Spleen (tissue), 11 donors: Measurements from ENCODE around the gene KRT8. TPM values are rescaled to one million over a fixed set of nuclear protein-coding genes. Genes with fewer than 3 reads are reported as not detected.

Experiments
- DNase-seq: peaks from one replicate; pipeline ENCODE4 v3.0.0-alpha.2; 2020
- H3K27ac ChIP-seq, 8 donors: fragments of 200-600 bp; sonication (generic) in 7 of 8; 1 replicate in 4 of 8; 2 replicates in 4 of 8; pipeline versions ENCODE4 v1.5.0 to v1.8.0; 2016 to 2021; ENCODE audit warnings: inconsistent platforms in 4 of 8, mild to moderate bottlenecking in 4 of 8, moderate library complexity in 1 of 8
- H3K27me3 ChIP-seq, 7 donors: fragments of 200-600 bp; sonication (generic) in 6 of 7; replicated peaks in 1 of 7; 1 replicate in 4 of 7; 2 replicates in 3 of 7; pipeline versions ENCODE4 v1.5.0 to v1.8.0; 2016 to 2021; ENCODE audit warnings: inconsistent platforms in 3 of 7, mild to moderate bottlenecking in 1 of 7
- H3K36me3 ChIP-seq, 6 donors: fragments of 200-600 bp; sonication (generic) in 5 of 6; 1 replicate in 4 of 6; 2 replicates in 2 of 6; pipeline versions ENCODE4 v1.5.0 to v1.8.0; 2016 to 2021; ENCODE audit warnings: inconsistent platforms in 2 of 6
- H3K4me1 ChIP-seq, 6 donors: fragments of 200-600 bp; sonication (generic) in 5 of 6; 1 replicate in 3 of 6; 2 replicates in 3 of 6; pipeline versions ENCODE4 v1.5.0 to v1.8.0; 2016 to 2021; ENCODE audit warnings: inconsistent platforms in 3 of 6
- H3K4me3 ChIP-seq, 8 donors: fragments of 200-600 bp; sonication (generic) in 7 of 8; 1 replicate in 4 of 8; 2 replicates in 4 of 8; pipeline versions ENCODE4 v1.5.0 to v1.8.0; 2016 to 2021; ENCODE audit warnings: inconsistent platforms in 4 of 8, mild to moderate bottlenecking in 4 of 8, moderate library complexity in 2 of 8
- H3K9me3 ChIP-seq, 8 donors: fragments of 200-600 bp; sonication (generic) in 7 of 8; 1 replicate in 4 of 8; 2 replicates in 4 of 8; pipeline versions ENCODE4 v1.5.0 to v1.8.0; 2016 to 2021; ENCODE audit warnings: inconsistent platforms in 4 of 8
- CTCF ChIP-seq, 11 experiments: fragments of 200-600 bp in 7 of 11; fragments of 450-650 bp in 4 of 11; sonication (generic) in 4 of 11; IDR thresholded peaks in 8 of 11; conservative IDR thresholded peaks in 3 of 11; 1 replicate in 7 of 11; 2 replicates in 4 of 11; pipeline versions ENCODE4 v1.4.0 to v1.8.0; 2016 to 2021; ENCODE audit warnings: antibody characterized with exemption in 11 of 11, inconsistent platforms in 4 of 11, mild to moderate bottlenecking in 1 of 11
- POLR2A ChIP-seq, 3 donors: fragments of 450-650 bp; IDR thresholded peaks; one replicate each; pipeline ENCODE4 v1.5.1; 2017; ENCODE audit warnings: antibody characterized with exemption in 3 of 3, mild to moderate bottlenecking in 1 of 3
- POLR2AphosphoS5 ChIP-seq, 3 donors: sonication (generic); formaldehyde crosslinking; IDR thresholded peaks; one replicate each; pipeline ENCODE4 v1.5.1; 2017; ENCODE audit warnings: antibody characterized with exemption in 3 of 3
- WGBS, 5 donors: extraction: QIAGEN DNeasy Blood & Tissue Kit in 3 of 5; methylation state at CpG; one replicate each; pipeline versions ENCODE4 v1.1.5 to v1.1.7; 2013 to 2018; 5-methylcytosine and 5-hydroxymethylcytosine counted together
- intact Hi-C: fragments of 100-400 bp; cut with DNase I; formaldehyde crosslinking; loops from one replicate; pipeline ENCODE4 v1.15.0; 2023; ENCODE audit warnings: low total_unique reads
- polyA plus RNA-seq, 3 donors: library from polyadenylated mRNA; stranded (reverse); fragments of 200-250 nt; gene quantifications; one replicate each; pipeline ENCODE4 v1.2.1, GENCODE V29; 2013
- total RNA-seq, 7 donors: library from RNA; depleted of rRNA in 3 of 7; stranded (reverse); fragments of >200 nt in 3 of 7; fragmentation: NEBNext Ultra II Directional in 4 of 7; extraction: Animal tissue kit (Norgen Biotek cat#: 25700) in 4 of 7; gene quantifications; one replicate each; pipeline versions ENCODE4 v1.1.0 to v1.2.1, GENCODE V29; 2016 to 2021
- donor health status: healthy with polysubstance abuse.
- donor health status: DM: no; HTN: no; CAD: no; lungs with moderate emphysema.
- donor health status: DM: no; HTN: no; CAD: no.
- donor health status: Bipolar disorder and iron deficiency.
- donor health status: healthy.
- donor health status: DM: no; HTN: no; CAD: no.
- donor health status: DM: yes; HTN: yes; CAD: no.

The KRT8 gene
- total and polyA plus RNA-seq, 10 donors: 10.0 to 23.1 (median 18.9) TPM

DNA sequence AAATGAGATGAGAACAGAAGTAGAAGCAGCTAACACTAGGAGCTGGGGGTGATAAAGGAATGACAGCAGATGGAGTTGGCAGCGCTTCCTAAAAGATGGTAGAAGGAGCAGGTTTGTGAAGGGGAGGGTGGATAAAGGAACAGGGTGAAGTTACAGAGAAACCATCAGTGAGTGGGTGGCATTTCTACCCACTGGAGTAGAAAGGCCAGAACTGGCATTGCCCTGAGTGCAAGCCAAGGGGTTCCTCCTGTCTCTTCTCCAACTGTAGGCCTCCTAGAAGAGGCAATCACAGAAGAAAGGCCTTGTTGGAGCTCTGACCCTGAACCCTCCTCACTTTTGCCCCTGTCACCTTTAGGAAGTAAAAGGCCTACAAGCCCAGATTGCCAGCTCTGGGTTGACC is 46.2 kb upstream of the KRT8 start:
- H3K36me3 ChIP-seq: peaks cover 0 to 12% (median 0%) of the 10 kb centered on the region in 6 donors
- WGBS, 5 donors: 86 to 97% (median 96%) methylated on average over 1 of the region's 1 CpG
- peaks cover 0 to 41% (median 9%) of the 10 kb centered on the region in 6 donors for H3K4me1 ChIP-seq
- H3K9me3 ChIP-seq: no peaks in the 10 kb centered on the region
- H3K4me3 ChIP-seq: no peak overlapping the region
- no peak for TF ChIP-seq POLR2AphosphoS5 (IDR thresholded peaks at IDR 0.05)
- no peak for TF ChIP-seq CTCF (IDR thresholded peaks at IDR 0.05 in 8 of 11, conservative IDR thresholded peaks at IDR 0.05 in 3 of 11)
- no peak for TF ChIP-seq POLR2A (IDR thresholded peaks at IDR 0.05)
- intact Hi-C loops: no loop called here
- peaks cover 0 to 27% (median 6%) of the 10 kb centered on the region in 7 donors for H3K27me3 ChIP-seq
- no peak for DNase-seq
- peak overlapping the region in 2 of 8 donors; percentile 78 to 82 for H3K27ac ChIP-seq

- H3K9me3 ChIP-seq: no peaks in the 10 kb centered on the region
- peaks cover 0 to 27% (median 6%) of the 10 kb centered on the region in 7 donors for H3K27me3 ChIP-seq
- intact Hi-C loops: no loop called here
- peaks cover 0 to 12% (median 0%) of the 10 kb centered on the region in 6 donors for H3K36me3 ChIP-seq
- H3K27ac ChIP-seq: peak overlapping the region in 5 of 8 donors; percentile 69 to 82 (median 78)
- H3K4me1 ChIP-seq: peaks cover 0 to 45% (median 9%) of the 10 kb centered on the region in 6 donors
- DNase-seq: no peak
- 80 to 90% (median 82%) methylated on average over 7 of the region's 7 CpGs for WGBS, 5 donors
- H3K4me3 ChIP-seq: peak overlapping the region in 4 of 8 donors; percentile 14 to 77 (median 53)
- TF ChIP-seq POLR2A (IDR thresholded peaks at IDR 0.05): no peak
- TF ChIP-seq CTCF (IDR thresholded peaks at IDR 0.05 in 8 of 11, conservative IDR thresholded peaks at IDR 0.05 in 3 of 11): no peak
- TF ChIP-seq POLR2AphosphoS5 (IDR thresholded peaks at IDR 0.05): no peak
These were observed 45.7 kb upstream of the KRT8 start for GRCh38 chr12:52950553-52950952.

- TF ChIP-seq POLR2AphosphoS5 (IDR thresholded peaks at IDR 0.05) (peak in 1 of 3 donors; percentile 68), CTCF (IDR thresholded peaks at IDR 0.05 in 8 of 11, conservative IDR thresholded peaks at IDR 0.05 in 3 of 11) (no peak)
- intact Hi-C loops: no loop called here
- Histone ChIP-seq H3K27me3 (peaks cover 0 to 27% (median 6%) of the 10 kb centered on the region in 7 donors), H3K9me3 (no peaks in the 10 kb centered on the region), H3K4me1 (peaks cover 0 to 45% (median 9%) of the 10 kb centered on the region in 6 donors), H3K4me3 (peak overlapping the region; percentile 39 to 77 (median 50)), H3K36me3 (peaks cover 0 to 12% (median 0%) of the 10 kb centered on the region in 6 donors), H3K27ac (peak overlapping the region in 7 of 8 donors; percentile 67 to 82 (median 77))
- no peak for DNase-seq
- WGBS, 5 donors: 32 to 40% (median 37%) methylated on average over 13 of the region's 13 CpGs
These were observed 44.8 kb upstream of the KRT8 start for GRCh38 chr12:52949413-52950331.
